OCI-LY3 (cell line): ENCODE measurements around the gene C1orf232.

Source experiments
- EZH2phosphoT487 ChIP-seq: fragments of 200-600 bp; shearing (Covaris generic); IDR thresholded peaks from 2 replicates; pipeline ENCODE4 v1.6.1; 2018; ENCODE audit warnings: antibody characterized with exemption, mixed run types, low read depth
- TF ChIP-seq, protein P1 (sequence below): fragments of 200-600, 300-600 bp; sonication (generic); IDR thresholded peaks from 2 replicates; pipeline ENCODE4 v1.5.1; 2014; ENCODE audit warnings: antibody characterized with exemption, low read length, low read depth

- TF ChIP-seq, protein P1, sequence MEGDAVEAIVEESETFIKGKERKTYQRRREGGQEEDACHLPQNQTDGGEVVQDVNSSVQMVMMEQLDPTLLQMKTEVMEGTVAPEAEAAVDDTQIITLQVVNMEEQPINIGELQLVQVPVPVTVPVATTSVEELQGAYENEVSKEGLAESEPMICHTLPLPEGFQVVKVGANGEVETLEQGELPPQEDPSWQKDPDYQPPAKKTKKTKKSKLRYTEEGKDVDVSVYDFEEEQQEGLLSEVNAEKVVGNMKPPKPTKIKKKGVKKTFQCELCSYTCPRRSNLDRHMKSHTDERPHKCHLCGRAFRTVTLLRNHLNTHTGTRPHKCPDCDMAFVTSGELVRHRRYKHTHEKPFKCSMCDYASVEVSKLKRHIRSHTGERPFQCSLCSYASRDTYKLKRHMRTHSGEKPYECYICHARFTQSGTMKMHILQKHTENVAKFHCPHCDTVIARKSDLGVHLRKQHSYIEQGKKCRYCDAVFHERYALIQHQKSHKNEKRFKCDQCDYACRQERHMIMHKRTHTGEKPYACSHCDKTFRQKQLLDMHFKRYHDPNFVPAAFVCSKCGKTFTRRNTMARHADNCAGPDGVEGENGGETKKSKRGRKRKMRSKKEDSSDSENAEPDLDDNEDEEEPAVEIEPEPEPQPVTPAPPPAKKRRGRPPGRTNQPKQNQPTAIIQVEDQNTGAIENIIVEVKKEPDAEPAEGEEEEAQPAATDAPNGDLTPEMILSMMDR, result no peak
- TF ChIP-seq EZH2phosphoT487, result no peak
Measured at GRCh38 chr1:26134466-26134865, 34.3 kb downstream of the C1orf232 start.
